ENCODE results near the gene JUN.

DNA sequence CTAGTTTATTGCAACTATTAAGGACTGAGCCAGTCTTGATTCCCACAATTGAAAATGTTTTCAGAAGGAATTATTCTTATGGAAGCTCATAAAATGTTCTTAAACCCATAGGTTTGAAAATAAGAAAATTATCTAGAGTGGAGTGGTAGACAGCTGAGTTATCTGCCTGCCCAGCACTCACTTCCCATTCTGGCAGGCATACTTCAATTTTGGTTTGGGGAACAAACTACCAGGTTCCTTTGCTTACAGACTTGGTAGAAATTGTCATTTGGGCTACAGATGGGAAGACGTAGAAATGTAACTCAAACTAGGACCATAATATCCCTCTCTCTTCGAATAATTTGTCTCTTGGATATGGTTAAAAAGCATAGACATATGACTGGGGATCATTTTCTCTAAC lies 18.4 kb downstream of the JUN start:
- TF ChIP-seq CTCF (IDR thresholded peaks at IDR 0.05; ENCODE audit: low read depth, low read length, missing input control) (no peak), RAD21 (IDR thresholded peaks at IDR 0.05) (no peak), RXRA (IDR thresholded peaks at IDR 0.05) (no peak), TAF1 (conservative IDR thresholded peaks at IDR 0.05) (no peak), YY1 (IDR thresholded peaks at IDR 0.05) (no peak), NR2F2 (IDR thresholded peaks at IDR 0.05) (no peak), JUND (IDR thresholded peaks at IDR 0.05) (no peak), MAX (IDR thresholded peaks at IDR 0.05) (no peak), GABPA (IDR thresholded peaks at IDR 0.05 in 1 of 2, conservative IDR thresholded peaks at IDR 0.05 in 1 of 2) (no peak), FOXA1 (IDR thresholded peaks at IDR 0.05) (no peak)
- TF ChIP-seq, protein P1, sequence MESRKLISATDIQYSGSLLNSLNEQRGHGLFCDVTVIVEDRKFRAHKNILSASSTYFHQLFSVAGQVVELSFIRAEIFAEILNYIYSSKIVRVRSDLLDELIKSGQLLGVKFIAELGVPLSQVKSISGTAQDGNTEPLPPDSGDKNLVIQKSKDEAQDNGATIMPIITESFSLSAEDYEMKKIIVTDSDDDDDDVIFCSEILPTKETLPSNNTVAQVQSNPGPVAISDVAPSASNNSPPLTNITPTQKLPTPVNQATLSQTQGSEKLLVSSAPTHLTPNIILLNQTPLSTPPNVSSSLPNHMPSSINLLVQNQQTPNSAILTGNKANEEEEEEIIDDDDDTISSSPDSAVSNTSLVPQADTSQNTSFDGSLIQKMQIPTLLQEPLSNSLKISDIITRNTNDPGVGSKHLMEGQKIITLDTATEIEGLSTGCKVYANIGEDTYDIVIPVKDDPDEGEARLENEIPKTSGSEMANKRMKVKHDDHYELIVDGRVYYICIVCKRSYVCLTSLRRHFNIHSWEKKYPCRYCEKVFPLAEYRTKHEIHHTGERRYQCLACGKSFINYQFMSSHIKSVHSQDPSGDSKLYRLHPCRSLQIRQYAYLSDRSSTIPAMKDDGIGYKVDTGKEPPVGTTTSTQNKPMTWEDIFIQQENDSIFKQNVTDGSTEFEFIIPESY (IDR thresholded peaks at IDR 0.05) = no peak
- TF ChIP-seq, protein P2, sequence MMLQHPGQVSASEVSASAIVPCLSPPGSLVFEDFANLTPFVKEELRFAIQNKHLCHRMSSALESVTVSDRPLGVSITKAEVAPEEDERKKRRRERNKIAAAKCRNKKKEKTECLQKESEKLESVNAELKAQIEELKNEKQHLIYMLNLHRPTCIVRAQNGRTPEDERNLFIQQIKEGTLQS (IDR thresholded peaks at IDR 0.05) = no peak

All from liver (tissue), 3 donors.